Panc1 (cell line): ENCODE results near the gene SF3A1. TPM values are rescaled to one million over a fixed set of nuclear protein-coding genes. Genes with fewer than 3 reads are reported as not detected.

Experiments used
- ATAC-seq: fragments of 200-7000 bp; cut with Tn5 transposase; 2 replicates; pipeline ENCODE4 v1.9.1; 2020; ENCODE audit warnings: mild to moderate bottlenecking, moderate library complexity
- BruUV-seq: library from RNA; stranded (reverse); fragments of 400-500 nt; replicated peaks from 2 replicates; lab custom pipeline; 2021; lab: Mats Ljungman, UMichigan
- CTCF ChIA-PET: fragments of 300-600 bp; sonication (Branson Sonifier 250); formaldehyde crosslinking; loops from one replicate; lab custom pipeline; 2022; ENCODE audit warnings: antibody characterized with exemption; lab: Charles Lee
- POLR2A ChIA-PET: fragments of 300-600 bp; sonication (Branson Sonifier 250); formaldehyde crosslinking; loops from one replicate; lab custom pipeline; 2022; ENCODE audit warnings: antibody characterized with exemption; lab: Charles Lee
- DNase-seq: peaks from one replicate; pipeline ENCODE4 v3.0.0-alpha.2; 2010; ENCODE audit warnings: low read depth, low spot score
- H3K27ac ChIP-seq: 2 replicates; pipeline ENCODE4 v1.5.1; 2011; ENCODE audit warnings: mild to moderate bottlenecking, low read length, inconsistent platforms
- H3K27me3 ChIP-seq: fragments of 200-500 bp; sonication (Bioruptor generic); 2 replicates; pipeline ENCODE4 v1.6.0; 2014; ENCODE audit warnings: low read length, inconsistent platforms; ENCODE audit not compliant: control insufficient read depth, insufficient read depth
- H3K36me3 ChIP-seq: fragments of 200-500 bp; sonication (Bioruptor generic); 2 replicates; pipeline ENCODE4 v1.5.1; 2014; ENCODE audit warnings: inconsistent platforms, mild to moderate bottlenecking, low read length, moderate library complexity; ENCODE audit not compliant: control insufficient read depth, insufficient read depth
- H3K4me1 ChIP-seq: 2 replicates; pipeline ENCODE4 v1.5.1; 2011; ENCODE audit warnings: inconsistent platforms, mild to moderate bottlenecking, low read length, moderate library complexity; ENCODE audit not compliant: control insufficient read depth, insufficient read depth
- H3K4me3 ChIP-seq, 2 experiments: 2 replicates each; pipeline ENCODE4 v1.5.1; 2011 to 2012; ENCODE audit warnings: low read depth in 2 of 2, low read length in 2 of 2, mild to moderate bottlenecking in 2 of 2, inconsistent platforms in 1 of 2, moderate library complexity in 1 of 2
- H3K9me3 ChIP-seq: fragments of 200-500 bp; sonication (Bioruptor generic); 2 replicates; pipeline ENCODE4 v1.5.1; 2014; ENCODE audit warnings: low read depth, mild to moderate bottlenecking, inconsistent platforms, low read length, moderate library complexity; ENCODE audit not compliant: control insufficient read depth, insufficient read depth
- CTCF ChIP-seq: fragments of 450-650 bp; IDR thresholded peaks from 2 replicates; pipeline ENCODE4 v1.5.1; 2017; ENCODE audit warnings: mild to moderate bottlenecking
- POLR2AphosphoS5 ChIP-seq: IDR thresholded peaks from 2 replicates; pipeline ENCODE4 v1.6.1; 2012; ENCODE audit warnings: mild to moderate bottlenecking, low read depth, low read length, moderate library complexity
- SIN3A ChIP-seq: IDR thresholded peaks from 2 replicates; pipeline ENCODE4 v1.6.1; 2012; ENCODE audit warnings: low read depth, mild to moderate bottlenecking, low read length, moderate library complexity, borderline replicate concordance; ENCODE audit not compliant: insufficient read depth
- TCF7L2 ChIP-seq: IDR thresholded peaks from 2 replicates; pipeline ENCODE4 v1.6.1; 2011; ENCODE audit warnings: mild to moderate bottlenecking, low read depth, low read length, inconsistent platforms
- in situ Hi-C: cut with HindIII; loops from 2 replicates; pipeline ENCODE4 v1.10.0; 2016; ENCODE audit warnings: low sequenced_read_pairs, low pct_unique_long_range_greater_than_20kb
- intact Hi-C: fragments of 100-400 bp; cut with micrococcal nuclease; formaldehyde crosslinking; loops from one replicate; pipeline ENCODE4 v1.10.0; 2022; ENCODE audit not compliant: unreplicated experiment
- total RNA-seq: library from RNA; stranded (reverse); gene quantifications from one replicate; pipeline ENCODE4 v1.2.1, GENCODE V29; 2021; ENCODE audit not compliant: unreplicated experiment
- TF ChIP-seq, protein P1 (sequence below), 2 experiments: IDR thresholded peaks; 2 replicates each; pipeline ENCODE4 v1.6.1; 2011 to 2012; ENCODE audit warnings: low read depth in 2 of 2, control low read depth in 1 of 2, low read length in 1 of 2, mild to moderate bottlenecking in 1 of 2, moderate library complexity in 1 of 2; ENCODE audit not compliant: insufficient read depth in 1 of 2

The SF3A1 gene
- total RNA-seq, 1 experiment from 2014 or later: 176 TPM

DNA sequence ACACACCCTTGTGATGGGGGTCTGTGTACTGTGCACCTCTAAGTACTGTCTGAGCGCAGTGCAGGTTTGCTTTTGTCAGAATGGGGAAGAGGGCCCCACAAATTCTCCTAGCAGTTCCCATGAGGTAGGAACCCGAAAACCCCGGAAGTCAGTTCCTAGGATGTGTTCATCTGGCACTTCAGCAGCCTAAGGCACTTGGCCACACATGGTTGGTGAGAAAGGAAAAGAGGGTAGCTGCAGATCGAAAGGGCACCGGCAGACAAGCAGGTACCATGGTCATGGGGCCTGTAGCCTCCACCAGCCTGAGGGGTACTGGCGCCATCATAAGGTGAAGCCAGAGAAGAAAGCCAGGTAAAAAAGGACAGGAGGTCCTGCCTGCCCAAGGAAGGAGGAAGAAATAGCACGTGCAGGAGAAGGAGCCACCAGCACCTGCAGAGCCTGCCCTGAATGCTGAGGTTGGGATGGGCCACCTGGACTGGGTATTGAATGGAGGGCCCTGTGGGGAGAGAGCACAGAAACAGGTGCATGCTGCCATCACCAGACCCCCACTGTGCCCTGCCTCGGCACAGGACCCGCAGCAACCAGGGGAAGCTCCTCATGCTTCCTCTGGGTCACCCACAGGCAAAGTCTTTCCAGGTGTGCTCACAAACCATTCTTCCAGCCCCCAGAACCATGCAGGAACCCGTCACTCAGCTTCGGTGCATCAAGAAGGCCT, 59.3 kb downstream of the SF3A1 start:
- no TSS peak for BruUV-seq
- ChIA-PET POLR2A (no interaction called here), CTCF (no interaction called here)
- no peaks in the 10 kb centered on the region for H3K9me3 ChIP-seq
- DNase-seq (no peak), ATAC-seq (no peak)
- H3K4me1 ChIP-seq: no peaks in the 10 kb centered on the region
- no peak overlapping the region for H3K4me3 ChIP-seq
- no peaks in the 10 kb centered on the region for H3K27me3 ChIP-seq
- intact Hi-C loops: no loop called here
- TF ChIP-seq, protein P1, sequence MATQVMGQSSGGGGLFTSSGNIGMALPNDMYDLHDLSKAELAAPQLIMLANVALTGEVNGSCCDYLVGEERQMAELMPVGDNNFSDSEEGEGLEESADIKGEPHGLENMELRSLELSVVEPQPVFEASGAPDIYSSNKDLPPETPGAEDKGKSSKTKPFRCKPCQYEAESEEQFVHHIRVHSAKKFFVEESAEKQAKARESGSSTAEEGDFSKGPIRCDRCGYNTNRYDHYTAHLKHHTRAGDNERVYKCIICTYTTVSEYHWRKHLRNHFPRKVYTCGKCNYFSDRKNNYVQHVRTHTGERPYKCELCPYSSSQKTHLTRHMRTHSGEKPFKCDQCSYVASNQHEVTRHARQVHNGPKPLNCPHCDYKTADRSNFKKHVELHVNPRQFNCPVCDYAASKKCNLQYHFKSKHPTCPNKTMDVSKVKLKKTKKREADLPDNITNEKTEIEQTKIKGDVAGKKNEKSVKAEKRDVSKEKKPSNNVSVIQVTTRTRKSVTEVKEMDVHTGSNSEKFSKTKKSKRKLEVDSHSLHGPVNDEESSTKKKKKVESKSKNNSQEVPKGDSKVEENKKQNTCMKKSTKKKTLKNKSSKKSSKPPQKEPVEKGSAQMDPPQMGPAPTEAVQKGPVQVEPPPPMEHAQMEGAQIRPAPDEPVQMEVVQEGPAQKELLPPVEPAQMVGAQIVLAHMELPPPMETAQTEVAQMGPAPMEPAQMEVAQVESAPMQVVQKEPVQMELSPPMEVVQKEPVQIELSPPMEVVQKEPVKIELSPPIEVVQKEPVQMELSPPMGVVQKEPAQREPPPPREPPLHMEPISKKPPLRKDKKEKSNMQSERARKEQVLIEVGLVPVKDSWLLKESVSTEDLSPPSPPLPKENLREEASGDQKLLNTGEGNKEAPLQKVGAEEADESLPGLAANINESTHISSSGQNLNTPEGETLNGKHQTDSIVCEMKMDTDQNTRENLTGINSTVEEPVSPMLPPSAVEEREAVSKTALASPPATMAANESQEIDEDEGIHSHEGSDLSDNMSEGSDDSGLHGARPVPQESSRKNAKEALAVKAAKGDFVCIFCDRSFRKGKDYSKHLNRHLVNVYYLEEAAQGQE (IDR thresholded peaks at IDR 0.05; ENCODE audit: insufficient read depth in 1 of 2, low read depth in 2 of 2, low read length in 1 of 2): no peak
- TF ChIP-seq SIN3A (no peak), TCF7L2 (no peak), CTCF (no peak), POLR2AphosphoS5 (no peak)
- in situ Hi-C loops: no loop called here
- no peaks in the 10 kb centered on the region for H3K36me3 ChIP-seq
- no peak overlapping the region for H3K27ac ChIP-seq

- H3K36me3 ChIP-seq: no peaks in the 10 kb centered on the region
- no peak for ATAC-seq
- H3K27ac ChIP-seq: no peak overlapping the region
- no peaks in the 10 kb centered on the region for H3K4me1 ChIP-seq
- H3K4me3 ChIP-seq: no peak overlapping the region
- ChIA-PET POLR2A (no interaction called here), CTCF (no interaction called here)
- in situ Hi-C loops (no loop called here), intact Hi-C loops (no loop called here)
- BruUV-seq: no TSS peak
- no peaks in the 10 kb centered on the region for H3K9me3 ChIP-seq
- DNase-seq: no peak
- H3K27me3 ChIP-seq: no peaks in the 10 kb centered on the region
- TF ChIP-seq SIN3A: no peak
- no peak for TF ChIP-seq TCF7L2
- TF ChIP-seq CTCF: no peak
- TF ChIP-seq, protein P1 (IDR thresholded peaks at IDR 0.05; ENCODE audit: insufficient read depth in 1 of 2, low read depth in 2 of 2, low read length in 1 of 2): no peak
- no peak for TF ChIP-seq POLR2AphosphoS5
These were observed 59.9 kb downstream of the SF3A1 start for GRCh38 chr22:30296833-30297232.
